NOMO-1 treated with DMSO at 0.1 percent for 48 hours (cell line): ENCODE results near the gene WDR46.

Experiments used
- DNase-seq: peaks from one replicate; lab custom pipeline; 2025; ENCODE audit not compliant: unreplicated experiment; lab: John Stamatoyannopoulos, UW

The WDR46 gene

DNA sequence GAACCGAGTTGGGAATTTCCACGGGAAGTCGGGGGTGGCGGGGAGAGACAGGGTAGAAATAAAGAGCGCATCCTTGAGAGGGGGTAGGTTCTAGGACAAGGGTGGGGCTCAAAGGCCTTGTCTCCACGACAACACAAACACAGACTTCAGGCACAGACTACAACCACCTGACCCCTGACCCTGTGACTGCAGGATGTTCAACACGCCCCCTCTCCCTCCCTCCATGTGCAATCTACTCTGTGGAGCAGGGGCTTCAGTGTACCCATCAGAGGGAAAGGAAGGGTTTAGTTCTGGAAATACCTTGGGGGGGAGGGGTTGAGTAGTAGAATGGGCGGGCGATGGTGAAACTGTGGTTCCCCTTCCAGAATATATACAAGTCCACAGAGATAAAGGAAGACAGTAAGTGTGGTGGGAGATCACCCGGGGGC lies 25.5 kb upstream of the WDR46 start:
- peak; percentile 71 for DNase-seq

- peak; percentile 62 for DNase-seq
Measured at GRCh38 chr6:33313709-33314514, 24.9 kb upstream of the WDR46 start, which contains the start of gene TAPBP. TAPBP (minus strand) TSS chr6:33314078; CDS start chr6:33314041, 37 bp downstream.

GRCh38 chr6:33313105-33313708 lies 24.2 kb upstream of the WDR46 start:
- DNase-seq = peak; percentile 61

DNA sequence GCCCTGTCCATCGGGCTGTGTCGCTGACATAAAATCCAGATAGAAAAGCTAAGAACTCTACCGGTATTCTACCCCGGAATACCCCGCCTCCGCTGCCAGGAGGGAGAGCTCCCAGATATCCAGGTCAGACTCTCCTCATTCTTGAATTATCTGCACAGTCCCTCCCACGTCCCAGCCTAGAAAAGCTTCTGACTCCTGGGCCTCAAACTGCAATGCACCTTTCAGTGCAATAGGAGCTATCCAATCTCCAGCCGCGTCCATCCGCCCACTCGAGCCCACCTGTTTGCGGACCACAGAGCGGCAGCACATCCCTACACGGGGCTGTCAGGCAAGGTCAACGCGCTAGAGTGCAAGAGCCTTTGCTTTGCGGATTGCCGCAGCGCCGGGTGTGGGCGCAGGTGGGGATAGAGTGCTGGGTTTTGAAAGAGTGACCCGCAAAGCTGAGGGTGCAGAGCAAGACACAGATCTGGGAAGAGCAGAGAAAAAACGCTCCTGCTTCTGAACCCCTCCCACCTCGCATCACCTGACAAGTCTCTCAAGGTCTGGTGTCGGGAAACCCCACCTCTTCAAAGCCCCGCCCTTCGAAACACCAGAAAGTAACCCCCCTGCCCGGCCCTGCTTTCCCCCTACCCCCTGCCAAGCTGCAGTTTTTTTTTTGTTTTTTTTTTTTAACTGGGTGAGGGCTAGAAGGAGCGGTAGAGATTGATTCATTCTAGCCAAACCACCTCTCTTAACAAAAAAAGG lies 23.5 kb upstream of the WDR46 start:
- peak; percentile 63 for DNase-seq

- DNase-seq = no peak
Measured at GRCh38 chr6:33306356-33306755, 17.3 kb upstream of the WDR46 start.

DNA sequence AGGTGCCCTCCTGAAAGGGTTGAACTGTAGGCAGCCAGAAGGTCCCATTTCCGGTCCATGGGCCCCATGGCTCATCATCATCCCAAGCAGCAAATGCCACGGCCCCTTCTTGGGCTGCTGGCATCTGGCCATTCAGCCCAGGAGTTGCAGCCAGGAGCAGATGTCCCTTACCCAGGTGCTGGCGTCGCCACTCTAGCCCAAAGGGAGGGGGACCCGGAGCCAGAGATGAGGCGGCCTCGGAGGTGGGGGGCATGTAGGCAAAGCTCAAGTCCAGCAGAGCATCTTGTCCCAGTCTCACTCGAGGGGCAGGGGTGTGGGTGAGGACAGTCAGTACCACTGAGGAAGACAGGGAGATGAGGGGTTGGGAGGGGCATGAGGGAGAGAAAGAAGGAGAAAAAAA lies 16.0 kb upstream of the WDR46 start:
- DNase-seq = no peak

DNA sequence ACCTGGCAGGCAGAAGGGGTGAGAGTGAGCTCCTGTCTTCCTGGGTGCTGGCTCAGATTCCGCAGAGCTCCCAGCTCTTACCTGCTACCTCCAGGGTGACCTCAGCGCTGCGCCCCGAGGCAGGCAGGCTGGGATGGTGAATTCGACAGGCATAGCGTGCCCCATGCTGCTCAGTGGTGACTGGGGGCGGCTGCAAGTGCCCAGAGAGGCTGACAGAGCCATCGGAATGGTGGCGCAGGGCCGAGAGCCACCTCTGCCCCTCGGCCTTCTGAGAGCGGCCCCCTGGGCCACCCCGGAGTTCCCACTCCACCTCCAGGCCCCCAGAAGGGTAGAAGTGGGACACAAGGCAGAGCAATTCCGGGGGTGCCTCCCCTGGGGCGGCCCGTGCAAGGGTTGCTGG lies 15.2 kb upstream of the WDR46 start:
- no peak for DNase-seq

DNA sequence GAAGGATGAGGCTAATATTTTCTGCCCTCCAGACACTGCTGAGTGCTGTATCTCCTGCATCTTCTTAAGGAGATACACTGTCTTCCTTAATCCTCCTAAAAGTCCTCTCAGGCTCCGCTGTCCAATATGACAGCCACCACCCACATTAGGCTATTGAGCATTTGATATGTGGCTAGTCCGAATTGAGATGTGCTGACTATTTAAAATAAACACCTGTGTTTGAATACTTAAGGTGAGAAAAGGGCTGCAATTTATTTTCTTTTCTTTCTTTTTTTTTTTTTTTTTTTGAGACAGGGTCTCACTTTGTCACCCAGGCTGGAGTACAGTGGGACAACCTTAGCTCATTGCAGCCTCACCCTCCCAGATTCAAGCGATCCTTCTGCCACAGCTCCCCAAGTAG lies 12.8 kb upstream of the WDR46 start:
- DNase-seq = no peak

DNA sequence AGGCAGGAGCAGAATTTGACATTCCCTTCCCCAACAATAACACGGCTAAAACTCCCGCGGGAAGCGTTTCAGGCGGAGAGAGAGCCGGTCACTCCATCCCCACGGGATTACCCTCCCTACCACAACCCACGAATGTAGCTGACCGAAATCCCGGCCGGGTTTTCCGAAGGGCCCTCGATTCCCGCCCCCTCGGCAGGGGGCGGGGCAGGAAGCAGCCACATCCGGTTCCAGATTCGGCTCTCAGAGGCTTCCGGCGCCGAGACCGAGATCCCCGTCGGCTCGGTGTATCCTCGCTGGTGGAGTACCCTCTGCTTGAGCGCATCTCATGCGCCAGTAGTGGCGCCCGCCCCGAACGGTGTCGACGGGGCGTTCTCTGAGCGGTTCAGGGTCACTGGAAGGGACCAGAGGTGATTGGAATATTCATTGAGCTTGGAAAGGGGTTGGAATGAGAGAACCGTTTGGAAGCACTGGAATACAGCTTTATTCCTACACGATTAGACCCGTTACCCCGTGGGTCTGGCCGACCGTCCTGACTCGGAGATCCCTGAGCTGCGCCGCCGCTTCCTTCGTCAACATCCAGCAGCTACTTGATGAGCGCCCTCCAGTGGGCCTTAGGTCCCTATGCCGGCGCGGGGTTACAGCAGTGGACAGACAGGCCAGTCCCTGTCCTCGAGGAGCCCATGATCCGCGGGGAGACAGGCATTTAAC lies 10.4 kb upstream of the WDR46 start:
- peak; percentile 81 for DNase-seq

GRCh38 chr6:33298773-33299236 lies 9.8 kb upstream of the WDR46 start, which contains the start of gene RGL2:
RGL2 (minus strand) TSS chr6:33298942; CDS start chr6:33298610, 332 bp downstream.
- peak; percentile 72 for DNase-seq

GRCh38 chr6:33297956-33298772 lies 9.1 kb upstream of the WDR46 start:
- peak; percentile 76 for DNase-seq

DNA sequence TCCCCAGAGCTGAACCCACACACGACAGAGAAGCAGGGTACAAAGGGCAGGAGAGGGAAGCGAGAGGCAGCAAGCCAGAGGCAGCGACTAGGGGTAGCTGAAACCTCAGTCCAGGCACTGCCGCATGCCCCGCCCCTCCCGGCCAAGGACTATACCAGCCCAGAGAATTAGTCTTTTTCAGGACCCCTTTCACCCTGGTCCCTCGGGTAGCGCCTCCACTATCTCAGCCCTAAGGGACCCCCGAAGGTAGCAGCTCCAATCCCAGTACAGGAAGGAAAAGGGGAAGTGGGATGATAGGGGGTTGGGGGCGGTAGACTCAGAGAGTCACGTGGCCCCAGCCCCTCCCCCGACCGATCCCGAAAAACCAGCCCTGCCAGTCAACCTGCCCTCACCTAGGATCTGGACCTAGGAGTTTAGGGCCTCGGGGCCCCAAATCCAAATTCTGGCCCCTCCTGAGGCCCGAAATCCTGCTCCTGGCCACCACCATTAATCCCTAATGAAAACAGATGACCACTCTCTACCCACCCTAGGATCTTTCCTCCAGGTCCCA lies 8.4 kb upstream of the WDR46 start:
- peak; percentile 28 for DNase-seq

DNA sequence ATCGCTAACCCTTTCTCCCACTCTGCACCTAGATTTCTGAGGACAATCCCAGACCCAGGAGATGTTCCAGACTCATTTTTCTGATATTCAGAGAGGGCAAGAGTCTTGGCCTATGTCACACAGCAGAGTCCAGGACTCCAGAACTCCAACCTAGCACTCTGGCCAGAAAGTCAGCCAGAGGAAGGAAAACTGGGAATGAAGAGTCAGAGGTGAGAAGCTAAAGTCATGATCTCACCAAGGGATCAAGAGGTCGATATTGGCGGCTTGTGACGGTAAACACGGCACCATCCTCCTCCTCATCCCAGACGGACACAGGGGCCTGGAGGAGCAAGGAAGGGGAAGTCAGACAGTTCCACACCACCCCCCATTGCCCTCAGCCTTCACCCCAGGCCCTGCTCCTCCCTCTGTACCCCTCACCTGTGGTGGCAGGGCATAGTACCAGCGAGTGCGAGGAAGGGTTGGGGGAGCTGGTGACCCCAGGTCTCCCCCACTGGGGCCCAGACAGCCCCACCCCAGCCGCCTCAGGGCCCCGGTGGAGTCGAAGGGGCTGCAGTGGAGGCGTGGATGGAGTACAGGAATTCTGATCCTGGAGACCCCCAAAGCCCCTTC lies 7.9 kb upstream of the WDR46 start:
- DNase-seq = no peak

- no peak for DNase-seq
Measured at GRCh38 chr6:33295621-33296369, 6.8 kb upstream of the WDR46 start.

GRCh38 chr6:33294086-33294823 lies 5.2 kb upstream of the WDR46 start:
- DNase-seq = no peak

- DNase-seq = no peak
Measured at GRCh38 chr6:33292996-33293682, 4.1 kb upstream of the WDR46 start.

- no peak for DNase-seq
Measured at GRCh38 chr6:33290459-33290858, 1.4 kb upstream of the WDR46 start.
